Activated CD8-positive, alpha-beta memory T cell treated with anti-CD3 and anti-CD28 coated beads, Interleukin-2, amount 50 U/mL, for 24 hours (primary cell): Measurements from ENCODE around the gene CADM2.

ENCODE experiments used
- DNase-seq: peaks from one replicate; pipeline ENCODE4 v3.0.0-alpha.2; 2020; ENCODE audit errors: extremely low read depth

The CADM2 gene

DNA sequence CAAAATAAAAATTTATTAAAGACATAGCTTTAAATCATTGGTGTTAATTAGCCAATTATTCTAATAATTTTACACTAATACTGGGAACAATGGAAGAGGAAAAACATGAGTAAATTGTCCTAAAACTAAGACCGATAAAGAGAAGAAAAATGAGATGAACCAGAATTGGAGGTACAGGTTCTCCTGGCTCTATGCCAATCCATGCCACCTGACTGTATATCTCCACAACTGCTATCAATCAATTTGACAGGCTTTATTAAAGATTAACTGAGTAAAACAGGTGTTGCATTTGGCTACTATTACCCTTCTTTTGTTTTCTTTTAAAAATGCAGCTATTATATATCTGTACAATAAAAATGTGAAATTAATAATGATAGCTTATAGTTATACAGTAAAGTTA is 850.0 kb downstream of the CADM2 start:
- DNase-seq = no peak

DNA sequence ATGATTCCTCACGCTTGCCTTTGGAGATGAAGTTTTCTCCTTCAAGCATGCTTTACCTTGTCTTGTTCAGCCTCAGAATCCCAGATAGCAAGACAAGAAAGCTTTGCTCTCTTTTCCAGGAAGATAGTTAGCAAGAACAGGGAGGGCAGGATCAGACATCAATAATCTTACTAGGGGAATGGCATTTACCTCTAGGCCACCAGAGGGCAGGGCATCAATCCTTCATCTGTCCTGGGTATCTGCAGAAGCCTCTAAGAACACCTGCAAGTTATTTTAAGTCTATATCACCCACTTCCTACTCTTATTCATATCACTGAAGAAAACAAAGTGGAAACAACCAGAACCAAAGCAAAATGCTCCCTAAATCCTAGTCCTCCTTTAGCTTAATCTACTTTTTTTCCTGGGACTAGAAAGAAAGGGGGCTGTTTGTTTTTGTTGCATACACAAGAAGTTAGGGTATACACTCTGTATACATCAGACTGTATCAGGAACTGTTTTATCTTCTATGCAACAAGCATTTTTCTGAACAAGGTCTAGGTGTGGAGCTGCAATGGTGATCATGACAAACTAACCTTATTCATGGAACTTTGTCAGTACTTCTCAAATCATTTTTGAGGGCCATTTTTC is 862.5 kb downstream of the CADM2 start:
- no peak for DNase-seq

DNA sequence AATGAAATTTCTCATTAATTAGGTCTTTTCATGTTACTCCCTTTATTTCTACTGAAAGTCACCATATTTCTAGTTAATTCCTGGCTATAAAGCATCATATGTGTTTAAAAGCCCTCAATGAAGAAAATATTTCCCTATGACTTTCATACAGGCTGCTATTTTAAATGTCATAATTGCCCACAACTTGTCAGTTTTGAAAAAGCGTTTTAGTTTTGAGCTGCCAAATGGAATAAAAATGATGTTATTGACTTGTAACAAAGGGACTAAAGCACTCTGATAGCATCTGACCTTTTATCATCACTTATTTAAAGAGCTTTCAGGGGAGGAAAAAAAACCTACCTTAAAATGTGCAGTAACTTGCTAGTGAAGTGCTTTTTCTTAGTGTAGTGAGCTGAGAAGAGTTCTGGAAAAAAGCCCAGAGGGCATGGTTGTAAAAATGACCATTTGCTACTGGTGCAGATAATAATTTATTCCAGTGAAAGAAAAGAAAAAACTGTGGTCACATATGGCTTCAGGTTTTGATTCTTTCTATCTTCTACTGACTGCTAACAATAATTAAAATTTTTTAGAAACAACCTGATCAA is 877.2 kb downstream of the CADM2 start:
- DNase-seq = no peak

DNA sequence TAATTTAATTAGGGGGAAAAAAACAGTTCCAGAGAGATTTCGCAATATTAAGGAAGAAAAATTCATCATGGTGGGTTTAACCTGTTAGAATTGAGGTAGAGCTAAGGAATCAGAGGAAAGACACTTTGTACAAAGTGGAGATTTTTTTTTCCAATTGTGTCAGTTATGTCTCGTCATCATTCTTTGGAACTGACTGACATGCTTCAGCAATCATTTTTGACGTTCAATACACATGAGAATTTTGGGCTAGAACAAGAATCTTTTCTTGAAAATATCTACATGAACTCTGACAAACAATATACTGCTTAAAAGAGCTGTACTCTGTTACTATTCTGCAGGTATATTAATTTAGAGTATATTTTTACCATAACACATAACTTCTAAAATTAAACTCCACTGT is 878.6 kb downstream of the CADM2 start:
- no peak for DNase-seq

DNA sequence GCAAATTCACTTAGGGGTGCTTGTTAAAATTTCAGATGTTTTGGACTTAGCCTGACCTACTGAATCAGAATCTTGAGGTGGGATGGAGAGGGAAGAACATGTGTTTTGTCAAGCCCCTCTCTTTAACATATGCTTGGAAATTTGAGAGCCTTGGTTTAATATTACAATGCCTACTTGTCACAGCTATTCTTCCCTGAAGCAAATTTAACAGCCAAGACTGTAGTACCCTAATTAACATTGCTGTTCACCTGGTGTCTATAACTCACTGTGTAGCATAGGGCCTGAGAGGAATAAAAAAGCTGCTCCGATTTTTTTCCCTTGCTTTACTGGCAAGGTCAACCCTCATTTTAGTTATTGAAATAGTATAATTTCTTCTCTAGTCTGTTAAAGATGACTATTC is 880.1 kb downstream of the CADM2 start:
- DNase-seq = no peak

DNA sequence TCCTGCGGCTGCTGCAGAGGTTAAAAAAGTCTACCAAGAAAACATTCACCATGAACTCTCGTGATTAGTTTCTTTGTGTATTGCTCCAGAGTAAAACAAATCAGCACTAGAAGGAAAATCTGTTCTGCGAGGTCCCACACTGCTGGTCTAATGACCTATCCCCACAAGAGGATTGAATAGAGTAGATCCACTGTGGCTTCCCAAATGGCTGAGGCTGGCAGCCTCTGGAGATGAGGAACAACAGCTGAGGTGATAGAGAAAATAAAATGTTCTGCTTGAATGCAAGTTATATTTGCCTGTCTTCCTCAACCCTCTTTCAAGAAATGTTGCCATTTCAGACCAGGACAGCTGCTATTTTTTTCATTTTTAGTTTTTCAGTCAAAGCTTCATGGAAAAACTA is 883.3 kb downstream of the CADM2 start:
- DNase-seq = no peak

DNA sequence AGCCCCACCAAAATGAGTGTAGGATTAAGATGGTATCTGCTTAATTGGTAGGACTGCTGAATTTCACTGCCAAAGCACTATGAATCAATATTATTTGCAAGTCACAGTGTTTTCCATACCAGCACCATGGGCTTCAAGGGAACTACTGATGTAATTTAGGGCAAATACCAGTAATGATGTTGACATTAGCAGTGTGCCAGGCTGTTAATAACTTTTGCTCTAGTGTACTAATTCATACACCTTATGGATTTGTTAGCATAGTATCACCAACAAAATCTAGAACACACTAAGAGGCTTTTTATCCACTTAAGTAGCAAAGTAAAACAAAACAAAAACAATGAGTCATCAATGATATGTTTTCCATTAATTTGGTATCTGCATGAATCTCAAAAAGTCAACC is 888.2 kb downstream of the CADM2 start:
- DNase-seq = no peak

DNA sequence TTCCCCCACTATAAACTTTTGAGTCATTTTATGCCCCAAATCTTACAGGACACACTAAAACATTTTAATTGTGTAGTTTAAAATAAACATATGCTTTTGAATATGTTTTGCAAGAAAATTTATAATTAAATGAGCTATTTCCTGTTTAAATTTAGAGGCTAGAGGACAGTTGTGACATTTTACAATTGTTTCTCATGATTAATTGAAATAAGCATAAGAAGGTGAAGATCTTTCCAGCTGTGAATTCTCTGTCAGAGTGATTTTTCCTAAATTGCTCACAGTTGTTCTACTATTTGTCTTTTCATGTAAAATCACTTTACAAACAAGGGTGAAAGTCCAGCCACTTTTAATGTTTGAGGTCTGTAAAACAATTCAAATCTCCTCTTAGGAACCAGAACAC is 892.3 kb downstream of the CADM2 start:
- no peak for DNase-seq

DNA sequence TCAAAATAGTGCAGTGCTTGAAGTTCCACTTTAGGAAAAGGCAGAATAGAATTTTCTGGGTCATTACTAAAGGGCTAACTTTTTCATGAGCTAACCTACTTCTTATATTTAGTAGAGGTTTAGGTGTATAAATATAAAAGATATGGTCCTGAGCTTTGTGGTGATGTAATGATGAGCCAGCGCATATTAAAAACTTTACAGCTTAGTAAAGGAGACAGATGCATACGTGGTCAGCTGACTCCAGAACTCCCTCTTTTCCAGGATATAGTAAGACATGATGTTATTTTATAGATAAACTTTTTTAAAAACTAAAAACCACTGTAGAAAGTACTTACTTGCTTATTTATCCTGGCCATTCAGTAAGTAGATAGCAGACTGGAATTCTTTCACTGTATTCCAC is 895.0 kb downstream of the CADM2 start:
- no peak for DNase-seq

DNA sequence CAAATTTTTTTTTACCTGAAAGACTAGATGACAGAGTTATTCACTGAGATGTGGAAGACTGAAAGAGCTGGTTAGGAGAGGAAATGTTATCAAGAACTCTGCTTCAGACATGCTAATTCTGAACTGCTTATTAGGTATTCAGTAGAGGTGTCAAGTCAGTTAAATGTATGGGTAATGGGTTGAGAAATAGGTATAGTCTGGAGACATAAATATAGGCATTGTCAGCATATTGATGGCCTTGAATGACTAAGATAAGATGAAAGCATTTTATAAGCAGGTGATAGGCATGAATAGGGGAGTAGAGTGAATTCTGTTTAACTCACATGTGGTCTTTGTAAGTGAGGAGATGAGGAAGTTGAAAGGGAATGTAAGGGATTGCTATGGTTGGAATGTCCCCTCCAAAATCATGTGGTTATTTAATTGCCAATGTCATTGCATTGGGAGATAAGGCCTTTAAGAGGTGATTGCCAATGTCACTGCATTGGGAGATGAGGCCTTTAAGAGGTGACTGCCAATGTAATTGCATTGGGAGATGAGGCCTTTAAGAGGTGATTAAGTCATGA is 904.2 kb downstream of the CADM2 start:
- DNase-seq = no peak

DNA sequence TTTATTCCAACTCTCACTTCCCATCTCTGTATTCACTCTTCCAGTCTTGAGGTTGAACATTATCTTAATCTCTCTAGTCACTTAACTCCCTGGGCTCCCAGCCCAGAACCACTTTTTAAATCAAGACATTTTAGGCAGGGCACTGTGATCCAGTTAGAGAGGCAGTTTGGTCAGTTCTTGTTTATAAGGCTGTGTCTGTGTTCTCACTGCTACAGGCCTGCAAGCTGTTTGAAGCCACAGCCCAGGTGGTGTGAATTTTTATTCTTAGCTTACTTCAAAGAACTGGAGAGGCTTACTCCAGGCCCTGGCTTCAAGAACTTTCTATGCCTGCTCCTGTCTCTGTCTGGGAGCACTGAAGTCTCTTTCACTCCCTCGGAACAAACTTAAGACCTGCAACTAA is 906.1 kb downstream of the CADM2 start:
- DNase-seq = no peak

DNA sequence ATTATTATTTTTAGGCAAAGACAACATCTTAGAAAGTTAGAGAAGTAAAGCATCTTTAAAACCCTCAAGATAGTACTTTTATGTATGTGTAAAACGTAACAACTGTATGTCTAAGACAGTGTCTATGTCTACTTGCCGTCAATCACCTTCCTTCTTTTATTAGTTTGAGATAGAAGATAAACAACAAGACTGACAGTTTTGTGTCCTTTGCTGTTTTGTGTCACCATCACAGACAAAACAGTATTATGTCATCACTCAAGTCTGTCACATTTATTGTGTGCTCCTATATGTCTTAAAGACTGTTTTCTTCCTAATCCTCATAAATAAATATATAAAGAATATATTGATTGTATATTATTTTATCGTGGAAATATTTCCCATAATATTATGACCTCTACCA is 908.3 kb downstream of the CADM2 start:
- DNase-seq = no peak

DNA sequence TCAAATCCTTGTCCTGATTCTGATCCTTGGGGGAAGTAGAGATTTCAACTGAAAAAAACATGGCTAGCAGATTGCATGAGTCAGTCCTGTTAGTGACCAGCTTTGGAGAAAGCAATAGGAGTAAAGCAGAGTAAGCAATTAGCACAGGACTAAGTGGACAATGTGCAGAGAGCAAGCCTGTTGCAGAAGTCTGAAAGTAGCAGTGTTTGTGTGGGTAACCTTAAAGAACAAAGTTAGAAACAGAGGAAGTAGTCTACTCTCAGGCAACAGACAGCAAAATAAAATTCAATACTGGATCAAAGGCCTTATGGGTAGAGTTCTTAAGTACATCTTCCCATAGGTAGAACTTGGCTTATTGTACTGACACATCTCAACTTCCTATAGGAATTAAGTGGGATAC is 916.8 kb downstream of the CADM2 start:
- DNase-seq = no peak

DNA sequence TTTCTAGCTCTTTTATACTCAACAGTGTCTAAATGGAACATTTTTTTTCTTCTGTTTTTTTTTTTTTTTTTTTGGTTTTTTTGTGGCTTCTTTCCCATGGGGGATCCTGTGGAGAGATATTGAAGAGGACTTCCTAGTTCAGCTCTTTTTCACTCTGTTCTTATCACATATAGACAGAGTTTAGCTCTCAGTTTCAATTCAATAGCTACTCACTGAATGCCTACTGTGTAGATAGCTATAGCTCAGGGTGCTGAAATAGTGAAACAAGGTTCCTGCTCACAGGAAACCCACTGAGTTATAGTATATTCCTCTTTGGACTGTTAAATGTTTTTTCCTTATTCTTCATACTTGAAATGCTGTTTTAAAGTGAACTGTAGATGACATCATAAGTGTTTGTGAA is 918.8 kb downstream of the CADM2 start:
- DNase-seq = no peak

DNA sequence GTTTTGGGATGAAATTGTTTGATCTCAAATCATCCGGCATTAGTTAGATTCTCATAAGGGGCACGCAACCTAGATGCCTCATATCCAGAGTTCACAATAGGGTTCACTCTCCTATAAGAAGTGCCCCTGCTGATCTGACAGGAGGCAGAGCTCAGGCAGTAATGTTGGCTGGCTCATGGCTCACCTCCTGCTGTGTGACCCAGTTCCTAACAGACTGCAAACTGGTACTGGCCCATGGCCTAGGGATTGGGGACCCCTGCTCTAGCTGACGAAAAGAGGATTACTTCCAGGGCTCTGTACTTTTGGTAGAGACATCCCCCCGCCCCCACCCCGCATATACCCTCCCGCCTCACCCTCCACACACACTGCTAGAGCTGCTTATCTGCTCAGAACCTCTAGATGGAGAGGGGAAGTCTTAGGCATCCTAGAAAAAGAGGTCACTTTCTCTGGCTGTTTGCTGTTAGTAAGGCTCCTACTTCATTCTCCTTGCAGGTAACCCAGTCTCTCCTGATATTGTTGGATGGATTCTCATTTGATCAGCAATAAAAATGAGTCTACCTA is 923.1 kb downstream of the CADM2 start:
- DNase-seq = no peak

DNA sequence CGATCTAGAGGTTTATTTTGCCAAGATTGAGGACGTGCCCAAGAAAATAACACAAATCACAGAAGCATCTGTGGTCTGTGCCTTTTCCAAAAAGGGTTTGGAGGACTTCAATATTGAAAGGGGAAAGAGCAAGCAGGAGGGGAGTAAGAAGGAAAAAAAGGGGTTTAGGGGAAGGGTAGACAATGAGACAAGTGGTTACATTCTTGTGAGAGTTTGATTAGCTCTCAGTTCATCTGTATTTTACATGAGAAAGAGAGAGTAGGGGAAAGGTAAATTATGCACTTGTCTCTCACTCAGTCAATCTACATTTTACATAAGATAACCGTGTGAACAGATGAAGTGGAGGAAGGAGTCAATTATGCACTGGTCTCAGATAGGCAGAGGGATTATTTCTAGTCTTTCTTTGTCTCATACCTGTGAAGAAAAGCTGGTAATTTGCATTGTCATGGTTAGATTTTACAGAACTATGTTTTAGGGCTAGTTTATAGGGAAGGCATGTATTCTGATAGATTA is 931.3 kb downstream of the CADM2 start:
- no peak for DNase-seq

DNA sequence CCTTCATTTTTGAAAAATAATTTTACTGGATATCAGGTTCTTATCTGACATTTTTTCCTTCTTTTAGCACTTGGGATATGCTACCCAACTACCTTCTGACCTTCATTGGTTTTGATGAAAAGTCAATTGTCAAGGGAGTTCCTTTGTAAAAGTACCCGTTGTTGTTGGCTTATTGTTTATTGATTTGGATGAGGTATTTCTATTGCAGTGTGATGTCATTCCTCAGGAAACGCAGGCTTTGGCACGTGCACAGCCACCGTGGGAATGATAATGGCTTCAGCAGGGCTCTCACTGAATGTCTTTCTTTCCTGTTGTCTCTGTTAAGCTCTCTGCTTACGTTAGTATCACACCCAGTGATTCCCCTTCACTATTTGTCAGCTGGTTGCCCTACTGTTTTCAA is 944.6 kb downstream of the CADM2 start:
- no peak for DNase-seq

DNA sequence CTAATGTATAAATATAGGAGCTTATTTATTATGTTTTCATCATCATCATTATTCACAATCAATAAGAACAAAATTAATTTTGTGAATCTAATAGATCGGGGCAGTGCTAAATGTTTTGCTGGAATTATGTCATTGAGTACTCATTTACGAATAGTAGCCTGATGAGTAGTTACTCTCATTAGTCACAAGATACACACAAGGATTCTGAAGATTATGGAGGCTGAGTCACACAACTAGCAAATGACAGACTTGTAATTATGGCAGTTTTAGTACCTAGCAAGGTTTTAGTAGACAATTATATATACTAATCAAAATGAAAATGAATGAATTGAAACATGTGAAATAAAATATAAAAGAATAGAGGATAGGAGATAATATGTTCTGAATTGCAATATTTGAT is 954.2 kb downstream of the CADM2 start:
- DNase-seq = no peak

DNA sequence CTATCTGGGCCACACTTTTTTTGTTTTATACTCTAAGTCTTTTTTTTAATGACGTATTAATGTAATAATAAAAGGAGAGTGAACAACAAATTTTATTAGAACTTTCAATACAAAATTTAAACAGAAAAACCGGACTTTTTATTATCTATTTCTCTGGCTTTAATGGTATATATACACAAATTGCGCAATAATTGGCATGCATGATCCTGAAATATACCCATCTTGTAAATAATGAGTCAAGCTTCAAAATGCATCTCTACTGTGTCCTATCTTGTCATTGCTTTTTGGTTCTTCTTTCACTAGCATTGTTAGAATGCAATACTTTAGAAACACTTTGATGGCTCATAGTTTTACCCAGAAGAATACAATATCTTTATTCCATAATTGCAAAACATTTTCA is 963.6 kb downstream of the CADM2 start:
- no peak for DNase-seq

DNA sequence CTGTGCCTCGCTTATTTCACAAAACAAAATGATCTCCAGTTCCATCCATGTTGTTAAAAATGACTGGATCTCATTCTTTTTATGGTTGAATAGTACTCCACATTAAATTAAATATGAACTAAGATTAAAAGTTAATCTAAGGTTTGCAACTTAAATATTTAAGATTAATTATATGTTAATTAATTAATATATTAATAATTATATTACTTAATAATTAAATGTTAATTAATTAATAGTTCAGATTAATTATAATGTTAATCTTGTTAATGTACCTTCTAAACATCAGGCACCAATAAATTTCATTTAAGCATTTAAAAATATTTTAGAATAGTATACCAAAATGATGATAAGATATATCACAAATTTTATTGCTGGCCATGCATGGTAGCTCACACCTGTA is 971.9 kb downstream of the CADM2 start:
- DNase-seq = no peak

DNA sequence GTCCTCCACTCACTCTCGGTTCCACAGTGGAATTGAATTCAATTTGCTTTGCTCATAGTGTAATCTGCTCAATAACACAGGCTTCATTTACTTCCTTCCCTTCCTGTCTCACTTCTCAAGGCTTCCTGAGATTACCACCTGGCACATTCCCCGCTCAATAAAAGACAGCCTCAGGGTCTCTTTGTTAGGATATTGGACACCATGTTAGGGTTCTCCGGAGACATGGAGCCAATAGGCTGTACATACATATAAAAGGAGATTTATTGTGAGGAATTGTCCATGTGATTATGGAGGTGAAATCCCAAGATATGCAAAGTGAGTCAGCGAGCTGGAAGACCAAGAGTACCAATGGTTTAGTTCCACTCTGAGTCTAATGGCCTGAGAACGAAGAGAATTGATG is 974.5 kb downstream of the CADM2 start:
- DNase-seq = no peak

DNA sequence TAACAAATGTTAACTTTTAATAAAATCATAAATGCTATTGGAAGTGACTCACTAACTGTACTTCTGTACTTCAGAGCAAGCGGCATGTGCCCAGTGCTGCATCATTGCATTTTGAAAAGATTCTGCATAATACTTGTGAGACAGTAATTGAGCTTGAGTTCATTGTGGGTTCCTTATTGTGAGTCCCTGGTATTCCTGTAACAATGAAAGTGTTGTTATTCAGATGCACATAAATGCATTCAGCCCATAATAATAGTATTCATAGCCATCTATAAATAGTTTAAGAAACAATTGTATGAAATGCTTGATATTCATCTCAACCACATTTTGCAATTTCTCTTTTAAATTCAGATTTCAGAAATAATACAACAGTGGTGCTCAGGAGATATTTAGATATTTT is 976.4 kb downstream of the CADM2 start:
- no peak for DNase-seq

DNA sequence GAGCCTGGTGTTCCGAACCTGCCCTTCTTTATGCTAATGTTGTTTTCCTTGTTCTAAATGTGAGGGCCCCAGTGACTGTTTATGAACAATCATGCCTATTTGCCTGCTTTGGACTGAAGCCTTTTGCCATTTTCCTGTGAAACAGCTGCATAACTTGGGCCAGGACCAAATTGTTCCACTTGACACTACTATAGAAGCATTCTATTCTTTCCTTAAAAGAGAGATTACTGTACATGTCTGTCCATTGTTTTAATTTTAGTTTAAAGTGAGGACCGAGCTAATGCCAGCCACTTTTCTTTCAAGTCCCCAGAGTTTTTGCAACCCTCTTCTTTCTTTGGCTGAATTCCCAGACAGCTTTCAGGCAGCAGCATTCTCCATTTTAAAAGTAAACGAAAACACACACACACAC is 980.3 kb downstream of the CADM2 start:
- DNase-seq = no peak
